Activated B cell treated with CpG ODN at 0.5 μM for 24 hours (primary cell): ENCODE results near the gene HIVEP1. TPM values are rescaled to one million over a fixed set of nuclear protein-coding genes. Genes with fewer than 3 reads are reported as not detected.

Experiments
- ATAC-seq: fragments of 200-7000 bp; cut with Tn5 transposase; one replicate; pipeline ENCODE4 v1.10.0; 2021; ENCODE audit warnings: low read depth, mild to moderate bottlenecking, moderate library complexity
- CTCF ChIA-PET: fragments of 350-600 bp; sonication (Branson Sonifier 250); formaldehyde crosslinking; loops from one replicate; lab custom pipeline; 2021; ENCODE audit warnings: antibody characterized with exemption; lab: Charles Lee
- POLR2A ChIA-PET: fragments of 350-600 bp; sonication (Branson Sonifier 250); formaldehyde crosslinking; loops from one replicate; lab custom pipeline; 2021; ENCODE audit warnings: antibody characterized with exemption; lab: Charles Lee
- DNase-seq: peaks from one replicate; pipeline ENCODE4 v3.0.0; 2022
- H3K27ac Mint-ChIP-seq: one replicate; pipeline ENCODE4 v1.8.0; 2020; ENCODE audit warnings: mixed read lengths
- H3K27me3 Mint-ChIP-seq: one replicate; pipeline ENCODE4 v1.8.0; 2021; ENCODE audit warnings: mixed read lengths
- H3K36me3 Mint-ChIP-seq: one replicate; pipeline ENCODE4 v1.8.0; 2021; ENCODE audit warnings: low read depth, mixed read lengths
- H3K4me1 Mint-ChIP-seq: one replicate; pipeline ENCODE4 v1.8.0; 2021; ENCODE audit warnings: mixed read lengths
- H3K4me3 Mint-ChIP-seq: one replicate; pipeline ENCODE4 v1.8.0; 2020; ENCODE audit warnings: mild to moderate bottlenecking, mixed read lengths
- H3K9me3 Mint-ChIP-seq: one replicate; pipeline ENCODE4 v1.8.0; 2020; ENCODE audit warnings: mixed read lengths
- CTCF ChIP-seq: fragments of 200-600 bp; IDR thresholded peaks from one replicate; pipeline ENCODE4 v1.8.0; 2022; ENCODE audit warnings: antibody characterized with exemption, mild to moderate bottlenecking
- intact Hi-C: fragments of 100-400 bp; cut with micrococcal nuclease; formaldehyde crosslinking; loops from one replicate; pipeline ENCODE4 v1.15.1; 2024
- total RNA-seq: library from RNA; stranded (reverse); gene quantifications from 2 replicates; pipeline ENCODE4 v1.2.3, GENCODE V29; 2022

Gene HIVEP1
- total RNA-seq, 1 donor from 2014 or later: 91.0 TPM

- ATAC-seq (no peak), DNase-seq (no peak)
- TF ChIP-seq CTCF: no peak
- Mint-ChIP-seq H3K27ac (peak overlapping the region; percentile 43), H3K9me3 (no peaks in the 10 kb centered on the region), H3K36me3 (peaks cover 15% of the 10 kb centered on the region), H3K4me3 (peak overlapping the region; percentile 53), H3K27me3 (no peaks in the 10 kb centered on the region), H3K4me1 (peaks cover 45% of the 10 kb centered on the region)
- ChIA-PET POLR2A (no interaction called here), CTCF (no interaction called here)
- intact Hi-C loops: loop anchor here (2.0 to 5.0 kb wide), 2 partner anchors 15 to 36 kb away; no protein-coding TSS in a partner anchor
These were observed 69.7 kb downstream of the HIVEP1 start for GRCh38 chr6:12081771-12082170.

DNA sequence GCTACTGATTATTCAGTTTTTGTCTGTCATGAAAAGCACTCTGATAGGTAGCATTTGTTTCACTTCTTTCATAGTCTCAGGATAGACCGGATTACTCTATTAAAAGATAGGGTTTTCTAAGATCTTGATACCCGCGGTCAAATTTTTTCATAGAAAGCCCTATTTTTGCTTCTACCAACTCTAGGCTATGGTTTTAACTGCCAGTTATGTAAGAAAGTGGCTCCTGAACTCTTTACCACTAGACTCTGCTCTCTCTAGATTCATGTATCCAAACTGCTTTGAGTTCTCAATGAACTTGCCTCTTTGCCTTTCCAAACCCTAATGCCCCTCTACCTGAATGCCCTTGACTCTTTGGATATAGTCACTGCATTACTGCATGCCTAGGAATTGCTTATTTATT, 70.3 kb downstream of the HIVEP1 start:
- Mint-ChIP-seq H3K4me3 (no peak overlapping the region), H3K27me3 (no peaks in the 10 kb centered on the region), H3K4me1 (peaks cover 45% of the 10 kb centered on the region), H3K36me3 (peaks cover 11% of the 10 kb centered on the region), H3K27ac (peak overlapping the region; percentile 15), H3K9me3 (no peaks in the 10 kb centered on the region)
- DNase-seq (no peak), ATAC-seq (no peak)
- intact Hi-C loops: loop anchor here (2.0 to 5.0 kb wide), 2 partner anchors 14 to 35 kb away; no protein-coding TSS in a partner anchor
- ChIA-PET POLR2A (no interaction called here), CTCF (no interaction called here)
- TF ChIP-seq CTCF: no peak

DNA sequence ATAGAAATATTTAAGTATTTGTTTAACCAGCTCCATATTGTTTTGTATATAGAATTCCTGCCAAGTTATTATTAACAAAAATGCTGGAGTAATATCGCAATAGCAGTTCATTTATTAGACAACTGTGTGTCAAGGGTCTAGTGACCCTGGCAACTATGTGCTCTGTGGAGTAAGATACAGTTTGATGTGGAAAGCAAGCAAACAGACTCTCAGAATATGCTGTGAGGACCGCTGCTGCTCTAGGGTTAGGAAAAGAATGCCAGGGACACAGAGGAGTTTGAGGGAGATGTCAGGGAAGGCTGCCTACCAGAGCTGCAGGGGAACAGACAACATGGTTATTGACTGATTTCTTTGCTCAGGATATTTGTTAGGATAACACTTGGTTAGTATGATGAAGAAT, 71.2 kb downstream of the HIVEP1 start:
- intact Hi-C loops: loop anchor here (2.0 to 5.0 kb wide), 2 partner anchors 13 to 34 kb away; no protein-coding TSS in a partner anchor
- peak overlapping the region; percentile 2 for H3K27ac Mint-ChIP-seq
- ATAC-seq (no peak), DNase-seq (no peak)
- TF ChIP-seq CTCF: no peak
- no peaks in the 10 kb centered on the region for H3K9me3 Mint-ChIP-seq
- CTCF ChIA-PET: interaction anchor here (1.0 kb wide), 1 partner anchor 8 kb away, joined by 3 read pairs; no protein-coding TSS in a partner anchor
- POLR2A ChIA-PET: no interaction called here
- H3K36me3 Mint-ChIP-seq: peaks cover 2% of the 10 kb centered on the region
- H3K27me3 Mint-ChIP-seq: no peaks in the 10 kb centered on the region
- no peak overlapping the region for H3K4me3 Mint-ChIP-seq
- peaks cover 45% of the 10 kb centered on the region for H3K4me1 Mint-ChIP-seq

DNA sequence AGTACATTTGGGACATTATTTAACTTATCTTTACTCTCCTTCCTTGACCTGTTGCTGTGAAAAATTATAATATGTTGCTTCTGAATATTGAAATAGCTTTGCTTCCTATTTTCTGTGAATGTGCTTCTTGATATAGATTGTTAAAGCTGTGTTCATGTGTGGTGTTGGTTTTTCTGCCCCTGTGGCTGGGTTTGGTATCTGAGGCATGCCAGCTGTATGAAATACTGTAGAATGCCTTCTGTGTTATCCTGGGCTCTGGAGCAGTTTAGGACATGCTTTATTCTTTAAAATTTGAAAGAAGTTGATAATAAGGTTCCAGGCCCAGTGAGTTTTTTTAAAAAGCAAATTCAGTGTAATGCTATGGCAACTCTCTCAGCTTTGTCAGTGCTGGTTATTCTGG, 71.7 kb downstream of the HIVEP1 start:
- intact Hi-C loops: loop anchor here (2.0 to 5.0 kb wide), 2 partner anchors 13 to 34 kb away; no protein-coding TSS in a partner anchor
- ATAC-seq: no peak

GRCh38 chr6:12084681-12085080, 72.6 kb downstream of the HIVEP1 start:
- peaks cover 4% of the 10 kb centered on the region for H3K36me3 Mint-ChIP-seq
- peaks cover 45% of the 10 kb centered on the region for H3K4me1 Mint-ChIP-seq
- DNase-seq (no peak), ATAC-seq (no peak)
- intact Hi-C loops: loop anchor here (5.0 kb wide), 1 partner anchor 33 kb away; no protein-coding TSS in a partner anchor
- CTCF ChIA-PET: interaction anchor here (0.9 kb wide), 1 partner anchor 31 kb away, joined by 3 read pairs; no protein-coding TSS in a partner anchor
- no peak overlapping the region for H3K27ac Mint-ChIP-seq
- H3K9me3 Mint-ChIP-seq: no peaks in the 10 kb centered on the region
- no peaks in the 10 kb centered on the region for H3K27me3 Mint-ChIP-seq
- H3K4me3 Mint-ChIP-seq: no peak overlapping the region
- TF ChIP-seq CTCF: no peak
- POLR2A ChIA-PET: no interaction called here

More for the DNA sequence above, 71.7 kb downstream of the HIVEP1 start:
- Mint-ChIP-seq H3K4me1 (peaks cover 45% of the 10 kb centered on the region), H3K27ac (no peak overlapping the region), H3K9me3 (no peaks in the 10 kb centered on the region), H3K36me3 (peaks cover 2% of the 10 kb centered on the region), H3K27me3 (no peaks in the 10 kb centered on the region), H3K4me3 (no peak overlapping the region)
- CTCF ChIA-PET: interaction anchor here (1.0 kb wide), 1 partner anchor 8 kb away, joined by 3 read pairs; no protein-coding TSS in a partner anchor
- POLR2A ChIA-PET: no interaction called here
- TF ChIP-seq CTCF: no peak
- DNase-seq: no peak
